K562 (cell line): Measurements from ENCODE around the gene HDAC3. TPM values are rescaled to one million over a fixed set of nuclear protein-coding genes. Genes with fewer than 3 reads are reported as not detected.
A peak's percentile ranks its signal among the peaks of the same experiment; 100 is the strongest.

Source experiments
- ARHGAP35 ChIP-seq: fragments of 450-650 bp; IDR thresholded peaks from 2 replicates; pipeline ENCODE4 v1.6.1; 2018; ENCODE audit not compliant: partially characterized antibody
- BRCA1 ChIP-seq, 2 experiments: fragments of 450-650 bp in 1 of 2; sonication (generic) in 1 of 2; formaldehyde crosslinking in 1 of 2; IDR thresholded peaks; 2 replicates each; pipeline versions ENCODE4 v1.5.0 to v1.6.1; 2017 to 2020; ENCODE audit warnings: mild to moderate bottlenecking in 1 of 2, missing genetic modification reagents in 1 of 2
- CREB1 ChIP-seq, 2 experiments: sonication (generic) in 1 of 2; formaldehyde crosslinking in 1 of 2; IDR thresholded peaks; 2 replicates each; pipeline versions ENCODE4 v1.6.1 to v1.8.0; 2012 to 2022; ENCODE audit warnings: inconsistent platforms in 1 of 2, mild to moderate bottlenecking in 1 of 2, missing genetic modification reagents in 1 of 2, moderate library complexity in 1 of 2
- CREB3 ChIP-seq: fragments of 450-650 bp; conservative IDR thresholded peaks from 2 replicates; pipeline ENCODE4 v1.6.1; 2016; ENCODE audit warnings: missing genetic modification characterization, low read depth, mild to moderate bottlenecking, missing compliant biosample characterization, moderate library complexity
- E2F3 ChIP-seq: fragments of 250-450 bp; sonication (Bioruptor Pico); IDR thresholded peaks from 2 replicates; pipeline ENCODE4 v1.4.0; 2020; ENCODE audit warnings: mild to moderate bottlenecking
- GATAD2B ChIP-seq: fragments of 450-650 bp; IDR thresholded peaks from 2 replicates; pipeline ENCODE4 v1.6.1; 2017; ENCODE audit warnings: mild to moderate bottlenecking, borderline replicate concordance
- HDAC3 ChIP-seq: fragments of 450-650 bp; IDR thresholded peaks from 2 replicates; pipeline ENCODE4 v1.6.1; 2018; ENCODE audit warnings: borderline replicate concordance, mild to moderate bottlenecking, moderate library complexity; ENCODE audit not compliant: partially characterized antibody
- NCOA4 ChIP-seq: fragments of 450-650 bp; IDR thresholded peaks from 2 replicates; pipeline ENCODE4 v1.6.1; 2018; ENCODE audit warnings: mild to moderate bottlenecking; ENCODE audit not compliant: partially characterized antibody
- PHB ChIP-seq: fragments of 250-450 bp; sonication (Bioruptor Pico); IDR thresholded peaks from 2 replicates; pipeline ENCODE4 v1.5.0; 2021
- POLR3A ChIP-seq: IDR thresholded peaks from 2 replicates; pipeline ENCODE4 v1.6.1; 2011; ENCODE audit warnings: borderline replicate concordance, mild to moderate bottlenecking, moderate library complexity; ENCODE audit not compliant: insufficient read length, insufficient read depth; ENCODE audit errors: extremely low read depth
- SNRNP70 ChIP-seq: fragments of 200-400 bp; formaldehyde crosslinking; optimal IDR thresholded peaks from 2 replicates; pipeline ENCODE3; 2017; ENCODE audit warnings: low read depth, low read length
- YY1 ChIP-seq, 3 experiments: IDR thresholded peaks; 2 replicates each; pipeline ENCODE4 v1.6.1; 2011; ENCODE audit warnings: low read length in 2 of 3, mild to moderate bottlenecking in 2 of 3, moderate library complexity in 2 of 3, borderline replicate concordance in 1 of 3, control low read depth in 1 of 3, low read depth in 1 of 3; ENCODE audit not compliant: insufficient read depth in 3 of 3, insufficient replicate concordance in 2 of 3, control insufficient read depth in 1 of 3, insufficient read length in 1 of 3; ENCODE audit errors: extremely low read depth in 1 of 3
- ZBTB8A ChIP-seq: fragments of 450-650 bp; IDR thresholded peaks from 2 replicates; pipeline ENCODE4 v1.6.1; 2018; ENCODE audit warnings: mild to moderate bottlenecking, moderate library complexity; ENCODE audit not compliant: partially characterized antibody
- ZNF584 ChIP-seq: fragments of 200-800 bp; sonication (Bioruptor generic); IDR thresholded peaks from 2 replicates; pipeline ENCODE4 v1.6.1; 2016; ENCODE audit warnings: low read depth, mild to moderate bottlenecking, missing genetic modification characterization, missing compliant biosample characterization
- ZNF764 ChIP-seq: fragments of 250-450 bp; sonication (Bioruptor Pico); IDR thresholded peaks from 2 replicates; pipeline ENCODE4 v1.4.0; 2020; ENCODE audit warnings: low read depth, mild to moderate bottlenecking, moderate library complexity
- polyA plus RNA-seq, 8 experiments: library from polyadenylated mRNA; depleted of rRNA in 4 of 8; stranded (reverse) in 5 of 8; unstranded in 3 of 8; fragments of >200 nt; fragmentation: Nextera tagmentation in 2 of 8; fragmentation: Illumina TruSeq in 1 of 8; extraction: Ambion mirVana in 2 of 8; extraction: Trizol in 1 of 8; gene quantifications; 2 replicates each; pipeline versions ENCODE4 v1.2.1 to v1.2.3, GENCODE V29; 2011 to 2014; ENCODE audit warnings: inconsistent platforms in 1 of 8, missing spikeins in 1 of 8
- total RNA-seq, 7 experiments: library from RNA; depleted of rRNA in 6 of 7; stranded (reverse); fragments of >200 nt in 6 of 7; fragmentation: Illumina TruSeq in 2 of 7; extraction: Trizol in 2 of 7; gene quantifications; 2 replicates each; pipeline versions ENCODE4 v1.2.1 to v1.2.3, GENCODE V29; 2011 to 2021; ENCODE audit warnings: low replicate concordance in 1 of 7
- TF ChIP-seq, protein P1 (sequence below), 3 experiments: IDR thresholded peaks in 2 of 3; conservative IDR thresholded peaks in 1 of 3; 2 replicates each; pipeline ENCODE4 v1.5.1; 2011 to 2012; ENCODE audit warnings: low read length in 3 of 3, mild to moderate bottlenecking in 3 of 3, control low read depth in 2 of 3, improper control_type of control experiment in 1 of 3, inconsistent platforms in 1 of 3, low read depth in 1 of 3, mixed read lengths in 1 of 3, moderate library complexity in 1 of 3; ENCODE audit not compliant: insufficient read depth in 2 of 3
- TF ChIP-seq, protein P2 (sequence below): sonication (generic); formaldehyde crosslinking; IDR thresholded peaks from 2 replicates; pipeline ENCODE4 v1.8.1; 2023; ENCODE audit warnings: mild to moderate bottlenecking, missing genetic modification reagents
- TF ChIP-seq, protein P3 (sequence below): conservative IDR thresholded peaks from 2 replicates; pipeline ENCODE4 v1.6.1; 2011; ENCODE audit warnings: low read depth, mild to moderate bottlenecking, low read length; ENCODE audit not compliant: control insufficient read depth
- TF ChIP-seq, protein P4 (sequence below): sonication (generic); formaldehyde crosslinking; IDR thresholded peaks from 2 replicates; pipeline ENCODE4 v1.9.0; 2022; ENCODE audit warnings: mild to moderate bottlenecking, missing genetic modification reagents

HDAC3 gene
- total and polyA plus RNA-seq, 9 of the 15 experiments (the other 6 are each of a cell fraction or from before 2014, with no cell fraction given), result 89.7 to 191 (median 119) TPM

GRCh38 chr5:141618804-141619554 lies 17.7 kb downstream of the HDAC3 start, which contains the start of gene DIAPH1 (continued):
- TF ChIP-seq, protein P1, sequence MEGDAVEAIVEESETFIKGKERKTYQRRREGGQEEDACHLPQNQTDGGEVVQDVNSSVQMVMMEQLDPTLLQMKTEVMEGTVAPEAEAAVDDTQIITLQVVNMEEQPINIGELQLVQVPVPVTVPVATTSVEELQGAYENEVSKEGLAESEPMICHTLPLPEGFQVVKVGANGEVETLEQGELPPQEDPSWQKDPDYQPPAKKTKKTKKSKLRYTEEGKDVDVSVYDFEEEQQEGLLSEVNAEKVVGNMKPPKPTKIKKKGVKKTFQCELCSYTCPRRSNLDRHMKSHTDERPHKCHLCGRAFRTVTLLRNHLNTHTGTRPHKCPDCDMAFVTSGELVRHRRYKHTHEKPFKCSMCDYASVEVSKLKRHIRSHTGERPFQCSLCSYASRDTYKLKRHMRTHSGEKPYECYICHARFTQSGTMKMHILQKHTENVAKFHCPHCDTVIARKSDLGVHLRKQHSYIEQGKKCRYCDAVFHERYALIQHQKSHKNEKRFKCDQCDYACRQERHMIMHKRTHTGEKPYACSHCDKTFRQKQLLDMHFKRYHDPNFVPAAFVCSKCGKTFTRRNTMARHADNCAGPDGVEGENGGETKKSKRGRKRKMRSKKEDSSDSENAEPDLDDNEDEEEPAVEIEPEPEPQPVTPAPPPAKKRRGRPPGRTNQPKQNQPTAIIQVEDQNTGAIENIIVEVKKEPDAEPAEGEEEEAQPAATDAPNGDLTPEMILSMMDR (IDR thresholded peaks at IDR 0.05 in 2 of 3, conservative IDR thresholded peaks at IDR 0.05 in 1 of 3; ENCODE audit: insufficient read depth in 2 of 3, low read depth in 1 of 3, low read length in 3 of 3), result peak; percentile 95 to 97 (median 95)
- TF ChIP-seq ZNF764 (CRISPR knock-in tag) (no peak), CREB3 (tag) (0 out of 2 replicates have a peak, but pooled peaks have one; percentile 42), HDAC3 (no peak), YY1 (IDR thresholded peaks at IDR 0.05; ENCODE audit: borderline replicate concordance in 1 of 3, control insufficient read depth in 1 of 3, extremely low read depth in 1 of 3, insufficient read depth in 3 of 3, insufficient read length in 1 of 3, insufficient replicate concordance in 2 of 3, low read depth in 1 of 3, low read length in 2 of 3) (peak in 2 of 3 experiments; percentile 63), ZBTB8A (no peak), ZNF584 (CRISPR knock-in tag) (0 out of 2 replicates have a peak, but pooled peaks have one; percentile 18), POLR3A (no peak), CREB1 (IDR thresholded peaks at IDR 0.05) (peak; percentile 81), CREB1 (CRISPR knock-in tag; IDR thresholded peaks at IDR 0.05) (peak; percentile 86; the same call in 1 of the 2 replicates), NCOA4 (no peak), ARHGAP35 (no peak), E2F3 (CRISPR knock-in tag) (peak; percentile 60; the same call in 1 of the 2 replicates), PHB (CRISPR knock-in tag) (no peak), BRCA1 (IDR thresholded peaks at IDR 0.05) (no peak), BRCA1 (CRISPR knock-in tag; IDR thresholded peaks at IDR 0.05) (no peak), GATAD2B (peak; percentile 92), SNRNP70 (no peak)
- TF ChIP-seq, protein P2, sequence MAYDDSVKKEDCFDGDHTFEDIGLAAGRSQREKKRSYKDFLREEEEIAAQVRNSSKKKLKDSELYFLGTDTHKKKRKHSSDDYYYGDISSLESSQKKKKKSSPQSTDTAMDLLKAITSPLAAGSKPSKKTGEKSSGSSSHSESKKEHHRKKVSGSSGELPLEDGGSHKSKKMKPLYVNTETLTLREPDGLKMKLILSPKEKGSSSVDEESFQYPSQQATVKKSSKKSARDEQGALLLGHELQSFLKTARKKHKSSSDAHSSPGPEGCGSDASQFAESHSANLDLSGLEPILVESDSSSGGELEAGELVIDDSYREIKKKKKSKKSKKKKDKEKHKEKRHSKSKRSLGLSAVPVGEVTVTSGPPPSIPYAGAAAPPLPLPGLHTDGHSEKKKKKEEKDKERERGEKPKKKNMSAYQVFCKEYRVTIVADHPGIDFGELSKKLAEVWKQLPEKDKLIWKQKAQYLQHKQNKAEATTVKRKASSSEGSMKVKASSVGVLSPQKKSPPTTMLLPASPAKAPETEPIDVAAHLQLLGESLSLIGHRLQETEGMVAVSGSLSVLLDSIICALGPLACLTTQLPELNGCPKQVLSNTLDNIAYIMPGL (CRISPR knock-in tag), result peak; percentile 48; the same call in 1 of the 2 replicates
- TF ChIP-seq, protein P3, sequence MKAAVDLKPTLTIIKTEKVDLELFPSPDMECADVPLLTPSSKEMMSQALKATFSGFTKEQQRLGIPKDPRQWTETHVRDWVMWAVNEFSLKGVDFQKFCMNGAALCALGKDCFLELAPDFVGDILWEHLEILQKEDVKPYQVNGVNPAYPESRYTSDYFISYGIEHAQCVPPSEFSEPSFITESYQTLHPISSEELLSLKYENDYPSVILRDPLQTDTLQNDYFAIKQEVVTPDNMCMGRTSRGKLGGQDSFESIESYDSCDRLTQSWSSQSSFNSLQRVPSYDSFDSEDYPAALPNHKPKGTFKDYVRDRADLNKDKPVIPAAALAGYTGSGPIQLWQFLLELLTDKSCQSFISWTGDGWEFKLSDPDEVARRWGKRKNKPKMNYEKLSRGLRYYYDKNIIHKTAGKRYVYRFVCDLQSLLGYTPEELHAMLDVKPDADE, result peak; percentile 66
- TF ChIP-seq, protein P4, sequence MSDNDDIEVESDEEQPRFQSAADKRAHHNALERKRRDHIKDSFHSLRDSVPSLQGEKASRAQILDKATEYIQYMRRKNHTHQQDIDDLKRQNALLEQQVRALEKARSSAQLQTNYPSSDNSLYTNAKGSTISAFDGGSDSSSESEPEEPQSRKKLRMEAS (CRISPR knock-in tag), result peak; percentile 99
